PC-9 (cell line): Measurements from ENCODE around the gene MRPL1. TPM values are rescaled to one million over a fixed set of nuclear protein-coding genes. Genes with fewer than 3 reads are reported as not detected.

Experiments
- BruUV-seq: library from RNA; stranded (reverse); fragments of 400-500 nt; replicated peaks from 2 replicates; lab custom pipeline; 2021; lab: Mats Ljungman, UMichigan
- CTCF ChIA-PET: fragments of 300-600 bp; sonication (Branson Sonifier 250); formaldehyde crosslinking; loops from one replicate; lab custom pipeline; 2022; ENCODE audit warnings: antibody characterized with exemption; lab: Charles Lee
- POLR2A ChIA-PET: fragments of 300-600 bp; sonication (Branson Sonifier 250); formaldehyde crosslinking; loops from one replicate; lab custom pipeline; 2022; ENCODE audit warnings: antibody characterized with exemption; ENCODE audit not compliant: unreplicated experiment; lab: Charles Lee
- DNase-seq, 2 experiments: peaks; one replicate each; pipeline versions ENCODE4 v3.0.0 to v3.0.0-alpha.2; 2015 to 2022; ENCODE audit warnings: mixed read lengths in 1 of 2
- H2AFZ ChIP-seq: fragments of 200-600 bp; sonication (generic); 2 replicates; pipeline ENCODE4 v1.8.1; 2017; ENCODE audit warnings: antibody characterized with exemption
- H3F3A ChIP-seq: fragments of 200-600 bp; sonication (generic); 2 replicates; pipeline ENCODE4 v1.8.1; 2017; ENCODE audit warnings: antibody characterized with exemption, mild to moderate bottlenecking, low read depth; ENCODE audit not compliant: insufficient read depth
- H3K27ac ChIP-seq: fragments of 200-600 bp; sonication (generic); 2 replicates; pipeline ENCODE4 v1.6.1; 2016; ENCODE audit warnings: mixed run types
- H3K27me3 ChIP-seq: fragments of 200-600 bp; sonication (generic); 2 replicates; pipeline ENCODE4 v1.6.1; 2016; ENCODE audit warnings: low read depth, mixed run types; ENCODE audit not compliant: insufficient read depth
- H3K36me3 ChIP-seq: fragments of 200-600 bp; sonication (generic); 2 replicates; pipeline ENCODE4 v1.6.1; 2016; ENCODE audit warnings: low read depth, mixed run types
- H3K4me1 ChIP-seq: fragments of 200-600 bp; sonication (generic); replicated peaks from 2 replicates; pipeline ENCODE4 v1.6.1; 2016; ENCODE audit warnings: mixed run types; ENCODE audit not compliant: insufficient read depth
- H3K4me2 ChIP-seq: fragments of 200-600 bp; sonication (generic); 2 replicates; pipeline ENCODE4 v1.6.1; 2017; ENCODE audit warnings: mixed run types
- H3K4me3 ChIP-seq: fragments of 200-600 bp; sonication (generic); 2 replicates; pipeline ENCODE4 v1.6.1; 2016; ENCODE audit warnings: mixed run types
- H3K79me2 ChIP-seq: fragments of 200-600 bp; sonication (generic); 2 replicates; pipeline ENCODE4 v1.6.1; 2017; ENCODE audit warnings: low read depth, mixed run types
- H3K9me2 ChIP-seq: fragments of 200-600 bp; sonication (generic); 2 replicates; pipeline ENCODE4 v1.8.1; 2017; ENCODE audit warnings: mild to moderate bottlenecking; ENCODE audit not compliant: insufficient read depth
- H3K9me3 ChIP-seq: fragments of 200-600 bp; sonication (generic); 2 replicates; pipeline ENCODE4 v1.8.1; 2016; ENCODE audit warnings: low read depth; ENCODE audit not compliant: insufficient read depth
- H4K20me1 ChIP-seq: fragments of 200-600 bp; sonication (generic); 2 replicates; pipeline ENCODE4 v1.8.1; 2017; ENCODE audit not compliant: insufficient read depth
- CTCF ChIP-seq: fragments of 200-600 bp; sonication (generic); conservative IDR thresholded peaks from 2 replicates; pipeline ENCODE4 v1.6.1; 2017; ENCODE audit warnings: mixed run types, antibody characterized with exemption, mild to moderate bottlenecking, moderate library complexity
- EZH2 ChIP-seq: fragments of 200-600 bp; sonication (generic); IDR thresholded peaks from 2 replicates; pipeline ENCODE4 v1.8.0; 2017; ENCODE audit warnings: antibody characterized with exemption, low read depth
- intact Hi-C: fragments of 100-400 bp; cut with micrococcal nuclease; formaldehyde crosslinking; loops from one replicate; pipeline ENCODE4 v1.10.0; 2022; ENCODE audit not compliant: unreplicated experiment
- total RNA-seq: library from RNA; stranded (reverse); gene quantifications from 2 replicates; pipeline ENCODE4 v1.2.3, GENCODE V29; 2021

MRPL1 gene
- total RNA-seq, 1 experiment from 2014 or later: 20.3 TPM

- no peaks in the 10 kb centered on the region for H4K20me1 ChIP-seq
- no peaks in the 10 kb centered on the region for H3K9me3 ChIP-seq
- TF ChIP-seq EZH2: no peak
- no peak for TF ChIP-seq CTCF
- no peaks in the 10 kb centered on the region for H3K79me2 ChIP-seq
- H3K4me2 ChIP-seq: no peak overlapping the region
- H3K4me3 ChIP-seq: no peak overlapping the region
- no peaks in the 10 kb centered on the region for H3K4me1 ChIP-seq
- BruUV-seq: no TSS peak
- H3K27me3 ChIP-seq: no peaks in the 10 kb centered on the region
- H2AFZ ChIP-seq: no peak overlapping the region
- no peaks in the 10 kb centered on the region for H3K36me3 ChIP-seq
- intact Hi-C loops: no loop called here
- no peak for DNase-seq
- ChIA-PET POLR2A (no interaction called here), CTCF (no interaction called here)
- H3K9me2 ChIP-seq: no peaks in the 10 kb centered on the region
- H3K27ac ChIP-seq: no peak overlapping the region
- no peaks in the 10 kb centered on the region for H3F3A ChIP-seq
Measured at GRCh38 chr4:77845400-77845799, 17.2 kb upstream of the MRPL1 start.

GRCh38 chr4:77845929-77846328 is 16.7 kb upstream of the MRPL1 start:
- DNase-seq: no peak
- intact Hi-C loops: no loop called here
- H3K27me3 ChIP-seq: no peaks in the 10 kb centered on the region
- no peak for TF ChIP-seq EZH2
- no peak for TF ChIP-seq CTCF
- H3K9me2 ChIP-seq: no peaks in the 10 kb centered on the region
- H3K4me1 ChIP-seq: no peaks in the 10 kb centered on the region
- no peaks in the 10 kb centered on the region for H3K9me3 ChIP-seq
- POLR2A ChIA-PET: no interaction called here
- no peak overlapping the region for H2AFZ ChIP-seq
- H3K4me2 ChIP-seq: no peak overlapping the region
- H3F3A ChIP-seq: no peaks in the 10 kb centered on the region
- CTCF ChIA-PET: no interaction called here
- H3K27ac ChIP-seq: no peak overlapping the region
- H3K36me3 ChIP-seq: no peaks in the 10 kb centered on the region
- H3K79me2 ChIP-seq: no peaks in the 10 kb centered on the region
- BruUV-seq: no TSS peak
- no peak overlapping the region for H3K4me3 ChIP-seq
- no peaks in the 10 kb centered on the region for H4K20me1 ChIP-seq

GRCh38 chr4:77848508-77848907 is 14.1 kb upstream of the MRPL1 start:
- Histone ChIP-seq H4K20me1 (no peaks in the 10 kb centered on the region), H3K27me3 (no peaks in the 10 kb centered on the region), H3K79me2 (no peaks in the 10 kb centered on the region), H3K9me3 (no peaks in the 10 kb centered on the region), H3K4me1 (no peaks in the 10 kb centered on the region), H3K36me3 (no peaks in the 10 kb centered on the region), H2AFZ (no peak overlapping the region), H3K9me2 (no peaks in the 10 kb centered on the region), H3K4me2 (no peak overlapping the region), H3K4me3 (no peak overlapping the region), H3F3A (no peaks in the 10 kb centered on the region), H3K27ac (no peak overlapping the region)
- no TSS peak for BruUV-seq
- TF ChIP-seq CTCF: no peak
- no peak for TF ChIP-seq EZH2
- no peak for DNase-seq
- intact Hi-C loops: no loop called here
- POLR2A ChIA-PET: no interaction called here
- CTCF ChIA-PET: no interaction called here
